Omental fat pad (tissue), 4 donors: ENCODE measurements around the gene DDR2. TPM values are rescaled to one million over a fixed set of nuclear protein-coding genes. Genes with fewer than 3 reads are reported as not detected.
"Not testable (repeated sequence)": the region's sequence is repeated elsewhere in the genome, so short reads cannot be mapped to it uniquely, and the experiment has no call there.

Experiments used
- ATAC-seq: fragments of 150-250 bp; one replicate; pipeline ENCODE4 v1.9.1; 2016; ENCODE audit warnings: mild to moderate bottlenecking, moderate library complexity; ENCODE audit not compliant: low FRiP score
- DNase-seq: peaks from one replicate; pipeline ENCODE4 v3.0.0-alpha.2; 2019; ENCODE audit warnings: low spot score
- CTCF ChIP-seq, 3 donors: fragments of 450-650 bp; IDR thresholded peaks; one replicate each; pipeline ENCODE4 v1.5.1; 2016 to 2017; ENCODE audit warnings: antibody characterized with exemption in 3 of 3, mild to moderate bottlenecking in 3 of 3, moderate library complexity in 2 of 3
- total RNA-seq, 4 donors: library from RNA; depleted of rRNA; stranded (reverse); fragments of >200 nt; gene quantifications; one replicate each; pipeline ENCODE4 v1.1.0, GENCODE V29; 2016

Gene DDR2
- total RNA-seq, 4 donors from 2014 or later: 140 to 164 (median 145) TPM

- DNase-seq: not testable (repeated sequence)
- peak; percentile 30 for ATAC-seq
These were observed 158.7 kb downstream of the DDR2 start for GRCh38 chr1:162790985-162791357.

GRCh38 chr1:162794284-162794683, 162.0 kb downstream of the DDR2 start:
- ATAC-seq: not testable (repeated sequence)

GRCh38 chr1:162796617-162797279, 164.5 kb downstream of the DDR2 start:
- peak; percentile 65 for ATAC-seq
- not testable (repeated sequence) for DNase-seq

More at GRCh38 chr1:162794284-162794683, 162.0 kb downstream of the DDR2 start:
- DNase-seq: not testable (repeated sequence)

- TF ChIP-seq CTCF (IDR thresholded peaks at IDR 0.05): peak in 1 of 3 donors; percentile 58
- not testable (repeated sequence) for DNase-seq
- ATAC-seq: peak; percentile 75
These were observed 167.9 kb downstream of the DDR2 start for GRCh38 chr1:162799995-162800830.

- not testable (repeated sequence) for DNase-seq, ATAC-seq
These were observed 175.2 kb downstream of the DDR2 start for GRCh38 chr1:162807503-162807902.

- not testable (repeated sequence) for DNase-seq, ATAC-seq
These were observed 180.1 kb downstream of the DDR2 start for GRCh38 chr1:162812357-162812756.

- ATAC-seq: not testable (repeated sequence)
These were observed 185.9 kb downstream of the DDR2 start for GRCh38 chr1:162818136-162818535.

GRCh38 chr1:162818666-162819065, 186.4 kb downstream of the DDR2 start:
- not testable (repeated sequence) for ATAC-seq, DNase-seq

More at GRCh38 chr1:162818136-162818535, 185.9 kb downstream of the DDR2 start:
- DNase-seq: not testable (repeated sequence)

GRCh38 chr1:162822391-162823200, 190.3 kb downstream of the DDR2 start:
- no peak for TF ChIP-seq CTCF (IDR thresholded peaks at IDR 0.05)
- no peak for DNase-seq
- ATAC-seq: peak; percentile 74

- TF ChIP-seq CTCF (IDR thresholded peaks at IDR 0.05): no peak
- DNase-seq (no peak), ATAC-seq (no peak)
These were observed 191.0 kb downstream of the DDR2 start for GRCh38 chr1:162823231-162823630.
